Stimulated activated naive CD4-positive, alpha-beta T cell treated with Interleukin-2 at 50 U/mL for 16 hours (primary cell): ENCODE data around the gene ADIPOQ.
A peak's percentile ranks its signal among the peaks of the same experiment; 100 is the strongest.
"Not testable (repeated sequence)": the region's sequence is repeated elsewhere in the genome, so short reads cannot be mapped to it uniquely, and the experiment has no call there.

ENCODE experiments used
- DNase-seq: peaks from one replicate; lab custom pipeline; 2025; lab: John Stamatoyannopoulos, UW

ADIPOQ gene

DNA sequence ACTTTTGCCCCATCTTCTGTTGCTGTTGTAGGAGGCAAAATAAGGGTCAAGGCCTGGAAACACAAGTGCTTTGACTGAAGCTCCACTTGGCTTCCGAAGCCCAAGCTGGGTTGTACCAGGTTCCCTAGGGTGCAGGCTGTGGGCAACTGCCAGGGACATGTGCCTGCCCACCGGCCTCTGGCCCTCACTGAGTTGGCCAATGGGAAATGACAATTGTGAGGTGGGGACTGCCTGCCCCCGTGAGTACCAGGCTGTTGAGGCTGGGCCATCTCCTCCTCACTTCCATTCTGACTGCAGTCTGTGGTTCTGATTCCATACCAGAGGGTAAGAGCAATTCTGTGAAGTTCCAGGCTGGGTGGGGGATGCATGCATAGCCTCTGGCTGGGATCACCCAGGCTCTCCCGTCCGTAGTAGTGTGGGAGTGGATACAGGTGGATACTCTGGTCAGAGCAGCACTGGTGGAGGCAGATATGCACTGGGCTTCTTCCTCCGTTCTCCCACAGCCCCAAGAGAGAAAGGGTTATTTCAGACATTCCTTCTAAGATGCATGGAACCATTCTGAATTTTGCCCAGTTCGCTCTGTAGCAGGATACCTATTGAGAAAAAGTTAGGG lies at the start of gene ADIPOQ:
Gene ADIPOQ (plus strand): TSS at position 285 of the 613 bp plus-strand sequence. CDS start 10,349 bp downstream, outside the sequence.
- no peak for DNase-seq

DNA sequence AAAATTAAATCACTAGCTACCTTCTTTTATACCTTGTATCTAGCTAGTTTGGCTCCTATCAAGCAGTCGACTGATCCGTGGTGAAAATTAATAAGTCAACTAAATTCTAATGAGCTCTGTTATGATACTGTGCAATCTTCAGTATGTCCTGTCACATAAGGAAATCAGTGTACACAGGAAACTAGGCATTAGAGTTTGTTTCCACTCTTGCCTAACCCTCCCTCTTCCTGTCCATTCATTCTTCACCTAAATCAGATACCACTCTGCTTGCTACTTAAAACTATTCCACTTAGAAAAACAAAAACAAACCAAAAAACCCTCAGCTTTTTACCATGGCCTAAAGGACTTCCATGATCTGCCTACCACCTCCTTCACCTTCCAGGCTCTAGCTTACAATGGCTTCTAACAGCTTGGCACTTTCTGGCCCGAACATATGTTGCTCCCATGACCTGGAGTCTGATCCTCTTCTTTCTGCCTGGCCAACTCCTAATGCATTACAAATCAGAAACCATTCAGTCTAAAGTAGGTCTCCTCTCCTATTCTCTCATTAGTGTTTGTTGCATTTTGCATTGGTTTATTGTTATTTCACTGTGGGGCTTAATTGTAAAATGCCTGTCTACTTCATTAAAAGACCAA lies 44.2 kb upstream of the ADIPOQ start:
- DNase-seq = no peak

DNA sequence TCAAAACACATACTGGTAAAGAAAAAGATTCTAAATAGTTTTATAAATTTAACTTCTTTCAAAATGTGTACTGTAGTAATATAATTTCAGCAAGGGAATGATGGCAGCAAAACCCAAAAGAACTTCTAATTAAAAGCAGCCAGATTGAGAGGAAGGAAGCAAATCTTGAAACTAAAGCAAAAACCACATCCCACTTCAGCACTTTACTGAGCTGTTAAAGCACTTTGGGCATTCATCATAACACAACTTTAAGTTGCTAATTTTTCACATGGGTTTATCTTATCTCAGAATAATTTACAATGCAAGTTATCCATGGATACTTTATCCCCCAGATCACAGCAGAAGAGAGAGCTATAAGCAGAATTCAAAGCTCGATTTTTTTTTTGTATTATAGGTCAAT lies 42.2 kb upstream of the ADIPOQ start:
- DNase-seq = no peak

DNA sequence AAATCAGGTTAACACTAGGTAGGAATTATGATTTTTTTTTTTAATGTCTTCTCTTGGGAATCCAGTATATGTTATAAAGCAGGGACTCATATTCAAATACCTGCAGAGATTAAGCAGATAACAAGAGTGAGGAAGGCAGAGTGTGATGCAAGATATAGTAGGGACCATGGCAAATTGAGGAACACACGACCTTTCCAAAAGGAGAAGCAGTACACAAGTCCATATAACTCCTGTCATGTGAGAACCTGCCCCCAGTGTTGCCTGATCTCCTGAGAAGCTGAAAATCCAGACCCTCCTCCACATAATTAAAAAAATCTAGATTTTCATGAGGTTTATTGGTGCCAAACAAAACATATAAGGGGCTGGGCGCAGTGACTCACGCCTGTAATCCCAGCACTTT lies 39.8 kb upstream of the ADIPOQ start:
- no peak for DNase-seq

DNA sequence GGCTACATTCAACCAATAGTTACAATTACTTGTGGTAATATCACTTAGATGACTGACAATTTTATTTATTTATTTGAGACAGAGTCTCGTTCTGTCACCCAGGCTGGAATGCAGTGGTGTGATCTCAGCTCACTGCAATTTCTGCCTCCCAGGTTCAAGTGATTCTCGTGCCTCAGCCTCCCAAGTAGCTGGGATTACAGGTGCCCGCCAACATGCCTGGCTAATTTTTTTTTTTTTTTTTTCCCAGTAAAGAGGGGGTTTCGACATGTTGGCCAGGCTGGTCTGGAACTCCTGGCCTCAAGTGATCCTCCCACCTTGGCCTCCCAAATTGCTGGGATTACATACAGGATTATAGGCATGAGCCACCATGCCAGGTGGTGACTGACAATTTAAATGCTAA lies 39.1 kb upstream of the ADIPOQ start:
- not testable (repeated sequence) for DNase-seq

DNA sequence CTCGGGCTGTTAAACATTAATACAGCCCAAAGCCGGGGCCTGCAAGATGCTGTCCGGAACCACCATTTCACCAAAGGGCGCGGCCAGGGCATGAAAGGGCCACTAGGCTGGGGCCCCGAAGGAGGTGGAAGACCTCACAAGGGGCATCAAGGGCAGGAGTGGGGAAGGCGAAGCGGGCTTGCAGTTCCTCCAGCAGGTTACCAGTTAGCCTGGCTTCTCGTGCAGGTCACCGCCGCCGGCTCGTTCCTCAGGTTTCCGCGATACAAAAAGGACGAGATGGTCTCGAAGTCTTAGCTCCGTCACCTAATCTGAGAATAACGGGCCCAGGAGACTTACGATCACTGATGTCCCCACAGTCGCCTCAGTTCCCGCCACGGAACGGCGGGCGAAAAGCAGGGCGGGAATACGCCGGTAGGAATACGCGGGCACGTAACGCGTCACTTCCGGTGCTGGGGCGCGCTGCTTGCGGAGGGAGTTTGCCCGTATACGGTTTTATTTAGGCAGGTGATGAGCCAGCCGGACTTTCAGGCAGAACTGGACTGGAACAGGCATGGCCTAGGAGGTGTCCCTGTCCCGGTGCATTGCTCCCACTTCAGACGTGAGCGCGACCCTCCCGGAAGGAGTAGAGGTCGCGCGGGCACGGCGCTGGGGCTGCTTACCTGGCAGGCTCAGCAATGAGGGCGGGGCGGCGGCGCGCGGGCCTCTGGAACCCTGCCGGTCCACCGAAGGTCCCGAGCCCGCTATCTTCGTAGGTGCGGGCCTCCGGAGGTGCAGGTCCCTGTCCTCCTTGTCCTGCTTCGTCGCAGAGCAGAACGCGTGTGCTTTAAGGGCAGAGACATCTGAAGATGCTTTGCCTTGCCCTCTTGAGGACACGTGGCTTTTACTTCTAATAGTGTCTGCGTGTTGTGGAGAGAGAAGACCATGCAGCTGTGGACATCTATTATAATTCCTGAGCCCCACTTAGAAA lies 36.1 kb upstream of the ADIPOQ start, which contains the start of gene RFC4:
Gene RFC4 (minus strand): TSS at position 394 of the 967 bp plus-strand sequence. CDS start 1,769 bp downstream, outside the sequence.
- DNase-seq = peak; percentile 80

DNA sequence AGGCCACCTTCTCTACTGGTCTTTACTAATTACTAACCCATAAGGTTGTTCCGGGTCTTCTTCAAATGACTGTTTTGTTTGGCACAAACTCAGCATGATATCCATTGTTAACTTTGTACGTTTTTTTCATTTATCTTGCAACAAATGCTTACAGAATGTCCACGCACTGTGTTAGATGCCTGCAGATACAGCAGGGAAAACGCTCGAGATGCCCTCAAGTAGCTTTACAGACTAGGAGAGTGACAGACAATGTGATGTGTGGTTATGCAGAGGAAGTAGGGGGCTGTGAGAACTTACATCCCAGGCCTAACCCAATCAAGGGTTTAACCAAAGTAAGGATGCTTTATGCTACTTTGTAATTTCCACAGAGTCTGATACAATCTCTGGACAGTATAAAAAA lies 35.3 kb upstream of the ADIPOQ start:
- DNase-seq = no peak

DNA sequence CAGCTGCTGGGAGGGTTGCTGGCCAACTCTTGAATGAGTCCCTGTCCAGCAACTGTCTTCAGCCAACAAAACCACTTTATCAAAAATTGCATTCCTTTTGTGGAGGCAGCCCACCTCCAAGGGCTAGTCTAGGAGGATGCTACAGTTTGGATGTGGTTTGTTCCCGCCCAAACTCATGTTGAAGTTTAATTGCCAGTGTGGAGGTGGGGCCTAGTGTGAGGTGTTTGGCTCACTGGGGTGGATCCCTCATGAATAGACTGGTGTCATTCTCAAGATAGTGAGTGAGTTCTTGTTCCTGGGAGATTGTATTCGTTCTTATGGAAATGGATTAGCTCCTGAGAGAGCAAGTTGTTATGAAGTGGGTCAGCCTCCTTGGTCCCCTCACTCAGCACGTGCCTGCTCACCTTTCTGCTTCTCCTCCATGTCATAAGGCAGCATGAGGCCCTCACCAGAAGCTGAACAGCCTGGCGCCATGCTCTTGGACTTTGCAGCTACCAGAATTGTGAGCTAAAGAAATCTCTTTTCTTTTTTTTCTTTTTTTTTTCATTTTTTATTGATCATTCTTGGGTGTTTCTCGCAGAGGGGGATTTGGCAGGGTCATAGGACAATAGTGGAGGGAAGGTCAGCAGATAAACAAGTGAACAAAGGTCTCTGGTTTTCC lies 32.0 kb upstream of the ADIPOQ start:
- no peak for DNase-seq

DNA sequence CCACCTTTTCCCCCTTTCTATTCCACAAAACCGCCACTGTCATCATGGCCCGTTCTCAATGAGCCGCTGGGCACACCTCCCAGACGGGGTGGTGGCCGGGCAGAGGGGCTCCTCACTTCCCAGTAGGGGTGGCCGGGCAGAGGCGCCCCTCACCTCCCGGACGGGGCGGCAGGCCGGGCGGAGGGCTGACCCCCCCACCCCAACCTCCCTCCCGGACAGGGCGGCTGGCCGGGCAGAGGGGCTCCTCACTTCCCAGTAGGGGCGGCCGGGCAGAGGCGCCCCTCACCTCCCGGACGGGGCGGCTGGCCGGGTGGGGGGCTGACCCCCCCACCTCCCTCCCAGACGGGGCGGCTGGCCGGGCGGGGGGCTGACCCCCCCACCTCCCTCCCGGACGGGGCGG lies 31.2 kb upstream of the ADIPOQ start:
- not testable (repeated sequence) for DNase-seq

DNA sequence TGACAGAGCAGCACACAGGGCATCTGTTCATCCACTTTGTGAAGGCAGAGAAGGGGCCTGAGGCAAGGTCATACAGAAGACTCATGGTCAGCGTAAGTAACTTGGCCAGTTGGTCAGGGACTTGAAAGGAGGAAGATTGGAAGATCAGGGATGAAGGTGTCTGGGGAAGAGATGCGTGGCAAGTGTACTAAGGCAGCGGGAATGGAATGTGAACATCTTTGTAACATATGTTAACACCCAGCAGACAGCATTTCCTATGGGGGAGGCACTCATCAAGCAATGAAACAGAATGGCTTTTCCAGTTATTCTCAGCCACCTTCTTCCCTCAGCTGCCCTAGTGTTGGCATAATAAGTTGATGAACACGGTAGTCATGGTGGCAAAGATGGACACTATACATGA lies 28.4 kb upstream of the ADIPOQ start:
- no peak for DNase-seq

DNA sequence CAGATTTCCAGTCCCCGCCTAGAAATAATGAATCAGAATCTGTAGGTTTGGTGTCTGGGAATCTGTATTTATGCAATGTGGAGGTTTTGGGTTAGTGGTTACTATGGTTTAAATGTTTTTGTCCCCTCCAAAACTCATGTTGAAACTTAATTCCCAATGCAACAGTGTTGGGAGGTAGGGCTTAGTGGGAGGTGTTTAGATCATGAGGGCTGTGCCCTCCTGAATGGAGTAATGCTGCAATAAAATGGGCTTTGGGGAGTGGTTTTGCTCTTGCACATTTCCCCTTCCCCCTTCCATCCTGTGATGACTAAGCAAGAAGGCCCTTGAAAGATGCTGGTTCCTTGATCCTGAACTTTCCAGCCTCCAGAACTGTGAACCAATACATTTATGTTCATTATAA lies 27.1 kb upstream of the ADIPOQ start:
- DNase-seq = no peak

DNA sequence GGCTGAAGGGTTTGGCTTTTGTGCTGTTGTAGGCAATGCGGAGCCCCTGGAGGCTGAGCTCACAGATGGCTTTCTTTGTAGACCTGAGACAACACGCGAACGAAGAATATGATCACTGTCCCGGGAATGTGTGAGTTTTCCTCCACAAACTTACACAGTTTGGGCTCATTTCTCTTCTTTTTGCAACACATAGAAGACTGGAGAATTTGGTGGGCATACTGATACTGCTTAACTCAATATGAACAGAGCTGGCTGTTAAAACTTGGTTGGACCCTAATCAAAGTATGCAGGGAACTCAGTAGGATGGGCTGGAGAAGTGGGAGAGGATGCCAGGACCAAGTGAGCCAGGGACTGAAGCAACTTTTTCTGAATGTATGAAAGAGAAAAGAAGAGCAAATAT lies 24.0 kb upstream of the ADIPOQ start:
- DNase-seq = no peak

DNA sequence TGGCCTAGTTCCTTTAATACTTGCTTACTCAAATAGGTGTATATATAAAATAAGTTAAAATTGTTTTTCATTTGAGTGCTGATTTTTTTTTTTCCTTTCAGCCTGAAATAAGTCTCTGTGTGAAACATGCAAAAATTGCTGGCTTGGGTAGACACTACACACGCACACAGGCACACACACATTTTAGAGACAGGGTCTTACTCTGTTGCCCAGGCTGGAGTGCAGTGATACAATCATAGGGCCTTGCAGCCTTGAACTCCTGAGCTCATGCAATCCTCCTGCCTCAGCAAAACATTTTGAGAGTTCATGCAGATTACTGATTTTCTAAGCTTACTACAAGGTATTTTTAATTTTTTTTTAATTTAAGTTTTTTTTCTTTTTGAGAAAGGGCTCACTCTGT lies 23.6 kb upstream of the ADIPOQ start:
- DNase-seq = no peak

DNA sequence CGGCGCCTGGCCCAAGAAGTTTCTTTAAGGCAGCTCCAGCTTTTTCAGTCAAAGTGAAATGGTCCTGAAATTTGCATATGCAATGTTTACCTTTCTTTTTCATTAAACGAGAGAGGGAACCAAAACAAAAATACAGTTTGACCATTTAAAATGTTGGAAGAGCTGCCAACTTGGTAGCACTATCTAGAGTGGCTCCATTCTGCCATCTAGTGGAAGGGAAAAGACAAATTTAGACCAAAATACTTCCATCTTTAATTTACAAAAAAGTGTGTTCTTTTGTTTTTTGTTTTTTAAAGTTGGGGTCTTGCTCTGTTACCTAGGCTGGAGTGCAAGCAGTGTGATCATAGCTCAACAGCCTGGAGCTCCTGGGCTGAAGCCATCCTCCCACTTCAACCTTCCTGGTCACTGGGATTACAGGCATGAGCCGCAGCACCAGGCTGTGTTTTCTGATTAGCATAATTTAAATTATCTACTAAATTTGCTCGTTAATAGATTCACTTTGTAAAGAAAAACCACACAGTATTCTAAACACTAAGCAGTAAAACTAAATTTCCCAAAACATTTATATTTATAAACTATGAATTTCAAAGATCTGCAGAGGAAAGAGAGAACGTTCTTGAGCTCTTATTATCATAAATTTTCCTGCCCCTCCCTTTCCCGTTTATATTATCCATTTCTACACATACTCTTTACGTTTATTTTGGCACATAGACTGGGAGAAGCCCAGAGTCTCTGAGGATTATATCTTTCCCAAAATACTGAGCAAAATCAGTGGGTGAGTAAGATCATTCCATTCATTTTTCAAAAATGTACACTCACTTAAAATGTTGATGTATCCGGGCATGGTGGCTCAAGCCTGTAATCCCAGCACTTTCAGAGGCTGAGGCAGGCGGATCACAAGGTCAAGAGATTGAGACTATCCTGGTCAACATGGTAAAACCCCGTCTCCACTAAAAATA lies 20.8 kb upstream of the ADIPOQ start:
- DNase-seq = no peak

DNA sequence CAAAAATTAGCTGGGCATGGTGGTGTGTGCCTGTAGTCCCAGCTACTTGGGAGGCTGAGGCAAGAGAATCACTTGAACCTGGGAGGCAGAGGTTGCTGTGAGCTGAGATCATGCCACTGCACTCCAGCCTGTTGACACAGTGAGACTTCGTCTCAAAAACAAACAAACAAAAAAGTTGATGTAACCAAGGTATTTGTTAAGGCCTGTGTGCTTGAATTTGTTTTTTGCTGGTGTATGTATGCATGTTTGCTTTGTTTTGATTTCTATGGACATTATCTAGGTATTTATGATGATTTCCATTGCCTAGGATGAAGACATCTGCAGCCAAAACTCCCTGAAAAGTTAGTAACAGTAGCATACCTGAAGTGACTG lies 20.1 kb upstream of the ADIPOQ start:
- not testable (repeated sequence) for DNase-seq

DNA sequence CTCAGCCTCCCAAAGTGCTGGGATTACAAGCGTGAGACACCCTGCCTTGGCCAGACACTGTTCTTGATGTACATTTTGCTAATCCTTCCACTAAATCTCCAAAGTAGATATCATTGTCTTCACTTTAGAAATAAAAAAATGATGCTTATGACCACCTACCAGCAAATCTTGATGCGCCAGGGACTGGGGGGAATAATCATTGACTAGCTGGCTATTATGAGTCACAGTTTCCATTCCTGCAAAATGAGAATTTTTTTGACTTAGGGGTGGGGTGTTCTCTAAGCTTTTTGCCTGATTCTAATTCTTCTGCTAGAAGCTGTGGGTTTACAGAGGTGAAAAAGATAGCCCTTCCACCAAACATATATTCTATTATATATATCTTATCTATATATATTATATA lies 19.1 kb upstream of the ADIPOQ start:
- DNase-seq = no peak

DNA sequence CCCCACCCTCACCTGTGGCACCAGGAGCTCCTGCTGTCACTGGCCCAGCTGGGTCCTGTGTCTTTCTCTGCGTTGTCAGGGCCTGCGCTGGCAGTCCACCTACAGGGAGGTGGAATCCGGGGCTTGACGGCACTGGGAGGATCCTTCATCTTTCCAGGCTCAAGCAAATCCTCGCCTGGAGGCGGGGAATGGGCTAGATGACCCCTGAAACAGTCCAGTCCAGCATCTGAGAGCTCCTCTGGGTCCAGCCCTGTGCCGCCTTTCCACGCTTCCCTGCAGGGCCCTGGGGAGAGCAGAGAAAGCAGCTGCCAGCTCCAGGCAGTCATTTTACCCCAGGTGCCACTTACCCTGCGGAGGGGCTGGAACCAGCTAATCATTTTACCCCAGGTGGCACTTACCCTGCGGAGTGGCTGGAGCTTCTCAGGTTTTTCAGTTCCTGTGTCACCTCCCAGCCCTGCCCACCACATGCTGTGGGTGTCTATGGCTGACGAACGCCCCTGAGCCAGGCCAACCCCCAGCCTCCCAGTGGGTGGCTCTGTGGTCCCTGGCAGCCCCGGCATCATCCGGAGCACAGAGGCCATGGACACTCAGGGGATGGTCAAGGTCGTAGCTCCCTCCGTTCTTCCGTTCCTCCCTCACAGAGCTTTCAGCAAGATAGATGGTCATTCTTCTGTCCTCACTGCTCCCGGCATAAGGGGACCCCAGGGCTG lies 17.9 kb upstream of the ADIPOQ start:
- no peak for DNase-seq

DNA sequence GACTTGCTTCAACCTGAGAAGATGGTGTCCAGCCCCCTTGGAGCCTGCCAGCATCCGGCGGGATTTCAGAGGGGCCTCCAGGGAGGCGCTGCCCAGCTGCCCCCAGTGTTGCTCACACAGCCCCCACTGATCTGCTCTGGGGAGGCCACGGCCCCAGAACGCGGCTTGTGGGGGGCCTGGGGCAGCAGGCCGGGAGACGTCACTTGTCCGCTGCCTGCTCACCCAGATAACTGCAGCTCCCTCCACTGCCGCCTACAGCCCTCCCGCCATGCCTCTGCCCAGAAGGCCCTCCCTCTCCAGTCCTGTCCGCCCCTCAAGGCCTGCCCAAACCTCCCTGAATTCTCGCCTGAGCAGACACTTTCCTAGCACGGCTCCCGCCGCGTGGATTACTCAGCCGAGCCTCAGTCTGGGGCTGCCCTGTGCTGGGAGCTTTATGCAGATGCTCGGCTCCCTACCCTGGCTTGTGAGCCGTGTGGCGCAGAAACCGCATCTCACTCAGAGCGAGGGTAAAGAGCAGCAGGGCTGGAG lies 17.2 kb upstream of the ADIPOQ start:
- DNase-seq = peak; percentile 30

DNA sequence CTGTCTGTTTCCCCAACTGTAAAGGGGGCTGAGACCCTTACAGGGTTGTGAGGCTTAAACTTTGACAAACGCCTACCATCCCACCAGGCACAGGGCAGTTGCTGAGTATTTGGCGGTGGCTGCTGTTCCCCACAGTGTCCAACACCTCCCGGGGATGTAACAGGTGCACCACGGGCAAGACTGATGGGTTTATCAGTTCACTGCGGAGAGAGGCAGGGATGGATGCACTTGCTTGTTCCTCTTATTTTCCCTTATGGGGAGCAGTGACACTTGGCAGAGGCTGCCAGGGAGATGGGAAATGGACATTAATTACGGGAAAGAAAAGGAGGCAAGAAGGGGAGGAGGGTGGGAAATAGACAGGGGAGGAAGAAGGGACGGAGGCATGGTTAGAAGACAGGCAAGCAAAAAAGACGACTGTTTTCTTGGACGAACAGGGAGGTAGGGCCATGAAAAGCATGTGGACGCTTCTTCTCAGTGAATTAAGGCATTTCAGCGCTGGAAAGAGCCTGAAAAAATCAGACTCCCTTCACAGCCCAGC lies 16.6 kb upstream of the ADIPOQ start:
- no peak for DNase-seq

DNA sequence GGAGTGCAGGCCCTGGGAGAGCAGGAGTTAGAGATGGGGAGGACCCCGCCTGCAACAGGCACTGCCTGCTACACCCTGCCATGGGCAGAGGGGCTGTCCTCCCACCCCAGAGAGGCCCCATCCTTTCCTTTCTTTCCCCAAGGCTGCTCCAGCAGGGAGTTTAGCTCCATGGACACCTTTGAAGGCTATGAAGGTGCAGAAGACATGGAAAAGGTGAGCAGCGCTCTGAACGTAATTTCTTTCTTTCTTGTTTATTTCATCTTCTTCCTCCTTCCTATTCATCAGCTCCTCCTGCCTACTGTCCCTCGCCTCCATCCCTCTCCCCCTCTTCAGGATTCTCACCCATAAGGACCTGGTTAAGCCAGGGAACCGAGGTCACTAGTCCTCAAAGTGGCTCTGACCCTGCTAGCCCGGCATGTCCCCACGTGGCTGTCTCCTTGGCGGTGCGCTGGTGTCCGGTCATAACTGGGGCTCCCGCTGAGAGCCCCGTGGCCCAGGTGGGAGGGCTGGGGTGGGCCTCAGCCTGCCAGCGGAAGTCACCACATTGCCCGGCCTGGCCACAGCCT lies 16.0 kb upstream of the ADIPOQ start:
- no peak for DNase-seq
